OCI-LY7 (cell line): Measurements from ENCODE around the gene CARS1. TPM values are rescaled to one million over a fixed set of nuclear protein-coding genes. Genes with fewer than 3 reads are reported as not detected.

ENCODE experiments used
- BruUV-seq: library from RNA; stranded (reverse); fragments of 400-500 nt; replicated peaks from 2 replicates; lab custom pipeline; 2021; lab: Mats Ljungman, UMichigan
- CTCF ChIA-PET: fragments of 300-600 bp; sonication (Branson Sonifier 250); formaldehyde crosslinking; loops from one replicate; lab custom pipeline; 2022; ENCODE audit warnings: antibody characterized with exemption; ENCODE audit not compliant: unreplicated experiment; lab: Charles Lee
- POLR2A ChIA-PET: fragments of 300-600 bp; sonication (Branson Sonifier 250); formaldehyde crosslinking; loops from one replicate; lab custom pipeline; 2022; ENCODE audit warnings: antibody characterized with exemption; lab: Charles Lee
- DNase-seq: peaks from one replicate; pipeline ENCODE4 v3.0.0-alpha.2; 2015; ENCODE audit warnings: low spot score
- H2AFZ ChIP-seq: fragments of 200-600 bp; sonication (generic), shearing (Covaris generic); 2 replicates; pipeline ENCODE4 v1.6.1; 2014; ENCODE audit warnings: mild to moderate bottlenecking, antibody characterized with exemption, low read length, moderate library complexity
- H3K27ac ChIP-seq: fragments of 200-600 bp; sonication (generic); 2 replicates; pipeline ENCODE4 v1.5.1; 2014; ENCODE audit warnings: mixed run types, low read depth, mild to moderate bottlenecking, moderate library complexity, low read length, inconsistent platforms; ENCODE audit not compliant: poor library complexity, severe bottlenecking
- H3K36me3 ChIP-seq: fragments of 200-600 bp; sonication (generic); 2 replicates; pipeline ENCODE4 v1.6.1; 2014; ENCODE audit warnings: mild to moderate bottlenecking, antibody characterized with exemption, low read length, moderate library complexity, mixed read lengths; ENCODE audit not compliant: insufficient read depth
- H3K4me1 ChIP-seq: fragments of 200-600 bp; sonication (generic); 2 replicates; pipeline ENCODE4 v1.5.1; 2014; ENCODE audit warnings: mild to moderate bottlenecking, low read length; ENCODE audit not compliant: insufficient read depth, poor library complexity, severe bottlenecking
- H3K4me2 ChIP-seq: fragments of 200-600 bp; sonication (generic); 2 replicates; pipeline ENCODE4 v1.6.1; 2014; ENCODE audit warnings: mild to moderate bottlenecking, low read length
- H3K4me3 ChIP-seq: fragments of 200-600 bp; sonication (generic); 2 replicates; pipeline ENCODE4 v1.5.1; 2014; ENCODE audit warnings: mild to moderate bottlenecking, low read depth, low read length; ENCODE audit not compliant: poor library complexity, severe bottlenecking
- H3K79me2 ChIP-seq: fragments of 200-600 bp; sonication (generic); 2 replicates; pipeline ENCODE4 v1.6.1; 2016; ENCODE audit warnings: low read depth, mild to moderate bottlenecking, low read length, moderate library complexity, mixed read lengths; ENCODE audit not compliant: insufficient read depth
- H3K9me2 ChIP-seq: fragments of 200-600 bp; sonication (generic); 2 replicates; pipeline ENCODE4 v1.6.1; 2016; ENCODE audit warnings: mild to moderate bottlenecking, low read length, mixed read lengths; ENCODE audit not compliant: insufficient read depth
- H3K9me3 ChIP-seq: fragments of 200-600 bp; sonication (generic); 2 replicates; pipeline ENCODE4 v1.6.1; 2014; ENCODE audit warnings: mild to moderate bottlenecking, mixed run types, low read length, mixed read lengths
- H4K20me1 ChIP-seq: fragments of 200-600 bp; sonication (generic); 2 replicates; pipeline ENCODE4 v1.6.1; 2014; ENCODE audit warnings: mild to moderate bottlenecking, antibody characterized with exemption, low read length, moderate library complexity, mixed read lengths; ENCODE audit not compliant: insufficient read depth
- EZH2phosphoT487 ChIP-seq: fragments of 200-600 bp; sonication (generic); IDR thresholded peaks from 2 replicates; pipeline ENCODE4 v1.6.1; 2018; ENCODE audit warnings: low read depth, borderline replicate concordance, mild to moderate bottlenecking, mixed run types, antibody characterized with exemption, low read length, moderate library complexity, mixed read lengths
- intact Hi-C: fragments of 100-400 bp; cut with micrococcal nuclease; formaldehyde crosslinking; loops from one replicate; pipeline ENCODE4 v1.10.0; 2022; ENCODE audit not compliant: unreplicated experiment
- total RNA-seq, 2 experiments: library from RNA; depleted of rRNA in 1 of 2; stranded (reverse); fragments of >200 nt in 1 of 2; shearing (Covaris generic) in 1 of 2; gene quantifications; 2 replicates each; pipeline ENCODE4 v1.2.3, GENCODE V29; 2014 to 2022
- TF ChIP-seq, protein P1 (sequence below): fragments of 200-600 bp; sonication (generic); conservative IDR thresholded peaks from 2 replicates; pipeline ENCODE4 v1.5.1; 2014; ENCODE audit warnings: mild to moderate bottlenecking, antibody characterized with exemption, low read length, moderate library complexity, mixed read lengths

Gene CARS1
- total RNA-seq, 2 experiments from 2014 or later = 58.3 to 88.8 TPM

DNA sequence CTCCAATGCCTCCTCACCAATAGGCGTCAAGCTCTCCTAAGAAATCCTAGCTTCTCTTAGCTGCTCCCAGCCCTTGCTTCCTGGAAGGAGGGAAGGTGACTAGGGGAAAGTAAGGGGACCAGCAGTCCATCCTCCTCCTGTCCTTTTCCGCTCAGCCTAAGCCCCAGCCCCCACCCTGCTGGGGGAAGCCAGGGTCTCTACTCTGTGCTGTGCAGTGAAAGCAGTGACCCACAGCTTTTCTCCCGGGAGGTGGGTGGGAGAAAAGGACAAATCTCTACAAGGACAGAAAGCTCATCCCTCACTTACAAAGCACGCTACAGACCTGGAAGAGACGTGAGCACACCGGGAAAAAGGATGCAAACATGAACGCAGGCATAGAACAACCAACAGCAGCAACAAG is 97.1 kb downstream of the CARS1 start:
- POLR2A ChIA-PET = interaction anchor here (0.8 kb wide), 1 partner anchor 14 kb away, joined by 4 read pairs; no protein-coding TSS in a partner anchor
- H3K36me3 ChIP-seq = peaks cover 97% of the 10 kb centered on the region
- CTCF ChIA-PET = no interaction called here
- no peak for DNase-seq
- H3K9me3 ChIP-seq = no peaks in the 10 kb centered on the region
- no peak overlapping the region for H3K27ac ChIP-seq
- no peak overlapping the region for H2AFZ ChIP-seq
- TF ChIP-seq EZH2phosphoT487 = no peak
- TF ChIP-seq, protein P1, sequence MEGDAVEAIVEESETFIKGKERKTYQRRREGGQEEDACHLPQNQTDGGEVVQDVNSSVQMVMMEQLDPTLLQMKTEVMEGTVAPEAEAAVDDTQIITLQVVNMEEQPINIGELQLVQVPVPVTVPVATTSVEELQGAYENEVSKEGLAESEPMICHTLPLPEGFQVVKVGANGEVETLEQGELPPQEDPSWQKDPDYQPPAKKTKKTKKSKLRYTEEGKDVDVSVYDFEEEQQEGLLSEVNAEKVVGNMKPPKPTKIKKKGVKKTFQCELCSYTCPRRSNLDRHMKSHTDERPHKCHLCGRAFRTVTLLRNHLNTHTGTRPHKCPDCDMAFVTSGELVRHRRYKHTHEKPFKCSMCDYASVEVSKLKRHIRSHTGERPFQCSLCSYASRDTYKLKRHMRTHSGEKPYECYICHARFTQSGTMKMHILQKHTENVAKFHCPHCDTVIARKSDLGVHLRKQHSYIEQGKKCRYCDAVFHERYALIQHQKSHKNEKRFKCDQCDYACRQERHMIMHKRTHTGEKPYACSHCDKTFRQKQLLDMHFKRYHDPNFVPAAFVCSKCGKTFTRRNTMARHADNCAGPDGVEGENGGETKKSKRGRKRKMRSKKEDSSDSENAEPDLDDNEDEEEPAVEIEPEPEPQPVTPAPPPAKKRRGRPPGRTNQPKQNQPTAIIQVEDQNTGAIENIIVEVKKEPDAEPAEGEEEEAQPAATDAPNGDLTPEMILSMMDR = no peak
- peaks cover 10% of the 10 kb centered on the region for H3K4me1 ChIP-seq
- no peaks in the 10 kb centered on the region for H4K20me1 ChIP-seq
- intact Hi-C loops = no loop called here
- H3K4me3 ChIP-seq = no peak overlapping the region
- no TSS peak for BruUV-seq
- H3K79me2 ChIP-seq = peaks cover 14% of the 10 kb centered on the region; the same call in 1 of the 2 replicates
- no peaks in the 10 kb centered on the region for H3K9me2 ChIP-seq
- H3K4me2 ChIP-seq = no peak overlapping the region

DNA sequence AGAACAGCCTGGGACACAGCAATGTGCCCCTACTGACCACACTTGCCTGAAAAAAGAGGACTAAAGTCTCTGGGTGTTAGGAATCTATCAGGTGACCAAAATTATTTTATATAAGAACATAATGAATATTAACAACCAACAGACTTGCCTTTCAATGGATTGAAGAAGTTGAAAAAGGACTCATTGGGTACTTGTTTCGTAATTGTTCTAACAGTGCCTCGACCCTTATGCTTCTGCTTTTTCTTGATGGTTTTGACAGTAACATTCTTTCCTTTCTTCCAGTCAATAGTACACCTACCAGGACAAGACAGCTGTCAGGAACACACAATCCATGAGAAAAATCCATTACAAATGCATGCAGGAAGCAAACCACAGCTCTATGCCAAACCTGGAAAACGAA is 99.0 kb downstream of the CARS1 start:
- no peak overlapping the region for H2AFZ ChIP-seq
- H3K36me3 ChIP-seq = peaks cover 97% of the 10 kb centered on the region
- ChIA-PET POLR2A (no interaction called here), CTCF (no interaction called here)
- H3K4me2 ChIP-seq = no peak overlapping the region
- no TSS peak for BruUV-seq
- peaks cover 10% of the 10 kb centered on the region for H3K4me1 ChIP-seq
- TF ChIP-seq, protein P1 = no peak
- TF ChIP-seq EZH2phosphoT487 = no peak
- peaks cover 13% of the 10 kb centered on the region; the same call in 1 of the 2 replicates for H3K79me2 ChIP-seq
- H3K9me2 ChIP-seq = no peaks in the 10 kb centered on the region
- DNase-seq = no peak
- no peak overlapping the region for H3K27ac ChIP-seq
- no peaks in the 10 kb centered on the region for H4K20me1 ChIP-seq
- no peak overlapping the region for H3K4me3 ChIP-seq
- H3K9me3 ChIP-seq = no peaks in the 10 kb centered on the region
- intact Hi-C loops = no loop called here

DNA sequence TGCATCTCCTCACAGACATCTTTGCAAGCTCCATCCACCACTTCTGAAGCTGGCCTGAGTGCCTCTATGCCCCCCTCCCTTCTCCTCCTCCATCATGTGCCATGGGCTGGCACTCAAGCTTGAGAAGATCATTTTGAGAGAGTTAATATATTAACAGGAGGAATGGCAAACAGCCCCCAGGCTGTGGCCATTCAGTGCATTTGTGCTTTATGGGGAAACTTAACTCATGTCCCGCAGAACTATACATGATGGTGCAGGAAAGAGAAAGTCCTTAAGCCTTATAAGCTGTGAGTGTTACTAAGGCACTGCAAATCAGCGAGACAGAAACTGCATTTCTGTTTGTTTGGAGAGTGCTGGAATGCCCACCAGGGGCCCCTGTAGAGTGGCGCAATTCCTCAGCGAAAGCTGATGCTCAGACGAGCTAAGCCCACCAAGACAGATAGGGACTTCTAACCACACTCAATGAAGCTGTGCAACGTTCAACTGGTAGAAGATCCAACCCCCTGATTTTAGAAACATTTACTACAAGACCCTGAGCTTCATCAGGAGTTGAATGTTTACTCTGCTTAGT is 101.2 kb downstream of the CARS1 start:
- ChIA-PET CTCF (interaction anchor here (1.0 kb wide), 1 partner anchor 19 kb away, joined by 4 read pairs; no protein-coding TSS in a partner anchor), POLR2A (no interaction called here)
- Histone ChIP-seq H3K9me3 (no peaks in the 10 kb centered on the region), H3K79me2 (no peaks in the 10 kb centered on the region; the same call in 1 of the 2 replicates), H3K27ac (no peak overlapping the region), H3K4me2 (no peak overlapping the region), H3K9me2 (no peaks in the 10 kb centered on the region), H3K36me3 (peaks cover 100% of the 10 kb centered on the region), H3K4me1 (peaks cover under 1% of the 10 kb centered on the region), H3K4me3 (no peak overlapping the region), H4K20me1 (no peaks in the 10 kb centered on the region), H2AFZ (no peak overlapping the region)
- intact Hi-C loops = no loop called here
- no peak for DNase-seq
- TF ChIP-seq, protein P1 = no peak
- BruUV-seq = no TSS peak
